ENCODE measurements around the gene NCAPD2. TPM values are rescaled to one million over a fixed set of nuclear protein-coding genes. Genes with fewer than 3 reads are reported as not detected.

The NCAPD2 gene, protein sequence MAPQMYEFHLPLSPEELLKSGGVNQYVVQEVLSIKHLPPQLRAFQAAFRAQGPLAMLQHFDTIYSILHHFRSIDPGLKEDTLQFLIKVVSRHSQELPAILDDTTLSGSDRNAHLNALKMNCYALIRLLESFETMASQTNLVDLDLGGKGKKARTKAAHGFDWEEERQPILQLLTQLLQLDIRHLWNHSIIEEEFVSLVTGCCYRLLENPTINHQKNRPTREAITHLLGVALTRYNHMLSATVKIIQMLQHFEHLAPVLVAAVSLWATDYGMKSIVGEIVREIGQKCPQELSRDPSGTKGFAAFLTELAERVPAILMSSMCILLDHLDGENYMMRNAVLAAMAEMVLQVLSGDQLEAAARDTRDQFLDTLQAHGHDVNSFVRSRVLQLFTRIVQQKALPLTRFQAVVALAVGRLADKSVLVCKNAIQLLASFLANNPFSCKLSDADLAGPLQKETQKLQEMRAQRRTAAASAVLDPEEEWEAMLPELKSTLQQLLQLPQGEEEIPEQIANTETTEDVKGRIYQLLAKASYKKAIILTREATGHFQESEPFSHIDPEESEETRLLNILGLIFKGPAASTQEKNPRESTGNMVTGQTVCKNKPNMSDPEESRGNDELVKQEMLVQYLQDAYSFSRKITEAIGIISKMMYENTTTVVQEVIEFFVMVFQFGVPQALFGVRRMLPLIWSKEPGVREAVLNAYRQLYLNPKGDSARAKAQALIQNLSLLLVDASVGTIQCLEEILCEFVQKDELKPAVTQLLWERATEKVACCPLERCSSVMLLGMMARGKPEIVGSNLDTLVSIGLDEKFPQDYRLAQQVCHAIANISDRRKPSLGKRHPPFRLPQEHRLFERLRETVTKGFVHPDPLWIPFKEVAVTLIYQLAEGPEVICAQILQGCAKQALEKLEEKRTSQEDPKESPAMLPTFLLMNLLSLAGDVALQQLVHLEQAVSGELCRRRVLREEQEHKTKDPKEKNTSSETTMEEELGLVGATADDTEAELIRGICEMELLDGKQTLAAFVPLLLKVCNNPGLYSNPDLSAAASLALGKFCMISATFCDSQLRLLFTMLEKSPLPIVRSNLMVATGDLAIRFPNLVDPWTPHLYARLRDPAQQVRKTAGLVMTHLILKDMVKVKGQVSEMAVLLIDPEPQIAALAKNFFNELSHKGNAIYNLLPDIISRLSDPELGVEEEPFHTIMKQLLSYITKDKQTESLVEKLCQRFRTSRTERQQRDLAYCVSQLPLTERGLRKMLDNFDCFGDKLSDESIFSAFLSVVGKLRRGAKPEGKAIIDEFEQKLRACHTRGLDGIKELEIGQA (N-terminal part only)
- polyA plus RNA-seq (2012; ENCODE audit: insufficient read depth, insufficient read length), result 88.5 TPM

- peak within 1 kb of the TSS; percentile 91 for H3K4me3 ChIP-seq (ENCODE audit: low read length)
- peak; percentile 98 for DNase-seq (ENCODE audit: low read depth, low spot score)
Observed at GRCh38 chr12:6493497-6494257, at the start of gene NCAPD2. TSS of gene NCAPD2 (plus strand) at chr12:6494102. CDS start at chr12:6495099, 997 bp downstream.

- H3K4me3 ChIP-seq (ENCODE audit: low read length), result peak within 1 kb of the TSS; percentile 28
- DNase-seq (ENCODE audit: low read depth, low spot score), result peak; percentile 82
Observed at GRCh38 chr12:6444704-6445688, 48.9 kb upstream of the NCAPD2 start, which contains the start of gene CD27. TSS of gene CD27 (plus strand) at chr12:6444955. CDS start at chr12:6445096, 141 bp downstream.

GRCh38 chr12:6450091-6450868 lies 43.6 kb upstream of the NCAPD2 start:
- H3K4me3 ChIP-seq (ENCODE audit: low read length), result peak overlapping the region; percentile 93
- no peak for DNase-seq (ENCODE audit: low read depth, low spot score)

DNA sequence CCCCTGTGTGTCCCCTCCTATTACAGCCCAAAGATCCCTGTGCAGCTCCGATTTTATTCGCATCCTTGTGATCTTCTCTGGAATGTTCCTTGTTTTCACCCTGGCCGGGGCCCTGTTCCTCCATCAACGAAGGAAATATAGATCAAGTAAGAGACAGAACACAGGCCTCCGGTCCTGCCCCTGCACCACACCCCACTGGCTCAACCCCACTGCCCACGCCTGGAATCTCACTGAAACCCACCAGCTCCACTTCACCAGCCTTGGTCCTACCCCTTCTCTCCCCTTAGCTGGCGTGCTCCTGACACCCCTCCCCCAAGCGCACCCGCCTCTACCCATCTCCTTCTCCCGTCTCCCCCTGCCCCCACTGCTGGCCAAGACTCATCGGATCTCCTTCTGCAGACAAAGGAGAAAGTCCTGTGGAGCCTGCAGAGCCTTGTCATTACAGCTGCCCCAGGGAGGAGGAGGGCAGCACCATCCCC lies 43.0 kb upstream of the NCAPD2 start:
- peak overlapping the region; percentile 93 for H3K4me3 ChIP-seq (ENCODE audit: low read length)

DNA sequence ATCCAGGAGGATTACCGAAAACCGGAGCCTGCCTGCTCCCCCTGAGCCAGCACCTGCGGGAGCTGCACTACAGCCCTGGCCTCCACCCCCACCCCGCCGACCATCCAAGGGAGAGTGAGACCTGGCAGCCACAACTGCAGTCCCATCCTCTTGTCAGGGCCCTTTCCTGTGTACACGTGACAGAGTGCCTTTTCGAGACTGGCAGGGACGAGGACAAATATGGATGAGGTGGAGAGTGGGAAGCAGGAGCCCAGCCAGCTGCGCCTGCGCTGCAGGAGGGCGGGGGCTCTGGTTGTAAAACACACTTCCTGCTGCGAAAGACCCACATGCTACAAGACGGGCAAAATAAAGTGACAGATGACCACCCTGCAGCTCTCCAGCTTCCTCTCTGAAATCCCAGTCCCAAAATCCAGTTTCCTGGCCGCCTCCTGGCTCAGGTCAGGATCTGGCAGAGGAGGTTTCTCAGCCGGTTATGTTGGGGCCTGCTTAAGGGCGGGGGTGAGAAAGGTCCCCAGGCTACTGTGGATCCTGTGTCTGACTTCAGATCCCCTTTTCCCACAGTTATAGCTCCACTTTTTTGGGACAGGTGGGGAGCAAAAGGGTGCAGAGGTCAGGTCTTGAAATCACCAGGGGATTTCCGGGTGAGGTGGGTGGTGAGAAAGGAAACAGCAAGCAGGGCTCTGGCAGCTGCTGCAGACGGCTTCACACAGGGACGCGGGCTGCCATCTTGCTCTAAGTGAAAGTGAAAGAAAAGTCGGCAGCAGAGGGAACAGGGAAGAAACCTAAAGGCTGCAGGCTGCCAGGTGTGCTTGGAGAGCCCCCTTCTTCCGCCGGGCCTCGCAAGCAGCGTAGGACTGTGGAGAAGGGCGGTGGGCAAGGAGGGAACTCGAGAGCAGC lies 42.3 kb upstream of the NCAPD2 start, which contains the start of gene TAPBPL:
Gene TAPBPL, plus strand, starts transcription at position 695 of the 897 bp plus-strand sequence. CDS start 207 bp downstream, outside the sequence.
- DNase-seq (ENCODE audit: low read depth, low spot score), result peak; percentile 83
- peak within 1 kb of the TSS; percentile 93 for H3K4me3 ChIP-seq (ENCODE audit: low read length)

More for the DNA sequence above, 43.0 kb upstream of the NCAPD2 start:
- no peak for DNase-seq (ENCODE audit: low read depth, low spot score)

DNA sequence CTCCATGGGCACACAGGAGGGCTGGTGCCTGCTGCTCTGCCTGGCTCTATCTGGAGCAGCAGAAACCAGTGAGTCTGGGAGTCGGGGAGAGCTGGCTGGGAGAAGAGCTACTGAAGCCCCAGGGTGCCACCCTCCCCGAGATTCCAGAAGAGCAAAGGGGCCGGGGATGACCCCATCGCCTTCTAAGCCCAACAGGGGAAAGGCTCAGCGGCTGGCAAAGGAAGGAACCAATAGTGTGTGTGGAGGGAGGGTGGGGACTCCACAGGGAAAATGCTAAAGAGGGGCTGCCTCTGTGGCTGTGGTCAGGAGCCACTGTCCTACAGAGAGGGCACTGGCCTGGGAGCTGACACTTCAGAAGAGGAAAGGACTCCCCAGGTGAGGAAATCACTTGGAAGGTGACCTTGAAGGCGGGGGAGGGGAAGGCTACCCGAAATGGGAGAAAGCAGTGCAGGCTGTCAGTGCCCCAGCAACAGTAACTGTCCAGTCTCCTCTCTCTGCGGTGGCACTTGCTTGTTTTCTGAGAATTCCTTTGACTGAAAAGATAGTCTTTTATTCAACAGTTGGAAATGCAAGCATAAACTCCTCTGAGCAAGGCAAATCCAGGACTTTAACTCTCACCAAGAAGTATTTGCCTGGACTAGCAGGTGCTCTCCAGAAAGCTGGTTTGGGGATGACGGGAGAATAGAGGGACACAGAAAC lies 41.5 kb upstream of the NCAPD2 start:
- H3K4me3 ChIP-seq (ENCODE audit: low read length), result peak overlapping the region; percentile 93
- DNase-seq (ENCODE audit: low read depth, low spot score), result no peak

GRCh38 chr12:6452944-6453630 lies 40.8 kb upstream of the NCAPD2 start:
- no peak for DNase-seq (ENCODE audit: low read depth, low spot score)
- H3K4me3 ChIP-seq (ENCODE audit: low read length), result peak overlapping the region; percentile 93

- H3K4me3 ChIP-seq (ENCODE audit: low read length), result no peak overlapping the region
- no peak for DNase-seq (ENCODE audit: low read depth, low spot score)
Observed at GRCh38 chr12:6457220-6457945, 36.5 kb upstream of the NCAPD2 start.

DNA sequence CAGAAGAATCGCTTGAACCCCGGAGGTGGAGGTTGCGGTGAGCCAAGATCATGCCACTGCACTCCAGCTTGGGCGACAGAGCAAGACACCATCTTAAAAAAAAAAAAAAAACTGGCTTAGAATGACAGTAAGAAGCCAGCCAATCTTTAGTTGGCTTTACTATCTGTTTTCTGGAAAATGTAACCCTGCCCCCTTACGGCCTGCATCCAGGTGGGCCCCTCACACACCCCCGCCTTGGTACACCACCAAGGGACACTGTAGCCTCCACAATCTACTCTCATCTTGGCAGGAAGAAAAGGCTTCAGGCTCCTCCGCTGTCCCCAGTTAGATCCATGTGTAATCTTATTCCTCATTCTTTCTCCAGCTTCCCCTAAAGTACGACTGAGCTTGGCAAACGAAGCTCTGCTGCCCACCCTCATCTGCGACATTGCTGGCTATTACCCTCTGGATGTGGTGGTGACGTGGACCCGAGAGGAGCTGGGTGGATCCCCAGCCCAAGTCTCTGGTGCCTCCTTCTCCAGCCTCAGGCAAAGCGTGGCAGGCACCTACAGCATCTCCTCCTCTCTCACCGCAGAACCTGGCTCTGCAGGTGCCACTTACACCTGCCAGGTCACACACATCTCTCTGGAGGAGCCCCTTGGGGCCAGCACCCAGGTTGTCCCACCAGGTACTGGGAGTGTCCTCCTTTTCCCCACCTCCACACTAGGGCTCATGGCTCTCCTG lies 35.5 kb upstream of the NCAPD2 start:
- no peak for DNase-seq (ENCODE audit: low read depth, low spot score)
- no peak overlapping the region for H3K4me3 ChIP-seq (ENCODE audit: low read length)

DNA sequence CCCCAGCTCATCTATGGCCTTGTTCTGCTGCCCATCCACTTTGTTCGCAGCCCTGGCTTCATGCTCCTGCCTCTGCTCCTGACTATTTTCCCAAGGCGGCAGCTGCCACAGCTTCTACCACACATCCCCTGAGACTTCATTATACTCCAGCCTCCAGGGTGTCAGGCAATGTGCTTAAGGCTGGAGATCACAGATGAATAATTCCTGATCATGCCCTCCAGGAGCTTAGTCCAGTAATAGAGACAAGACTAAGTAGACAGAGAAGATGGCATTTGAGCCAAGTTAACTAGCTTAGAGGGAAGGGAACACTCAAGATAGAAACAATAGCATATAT lies 34.9 kb upstream of the NCAPD2 start:
- H3K4me3 ChIP-seq (ENCODE audit: low read length), result no peak overlapping the region
- DNase-seq (ENCODE audit: low read depth, low spot score), result no peak

- peak overlapping the region; percentile 44 for H3K4me3 ChIP-seq (ENCODE audit: low read length)
- DNase-seq (ENCODE audit: low read depth, low spot score), result no peak
Observed at GRCh38 chr12:6460751-6461371, 33.0 kb upstream of the NCAPD2 start.

DNA sequence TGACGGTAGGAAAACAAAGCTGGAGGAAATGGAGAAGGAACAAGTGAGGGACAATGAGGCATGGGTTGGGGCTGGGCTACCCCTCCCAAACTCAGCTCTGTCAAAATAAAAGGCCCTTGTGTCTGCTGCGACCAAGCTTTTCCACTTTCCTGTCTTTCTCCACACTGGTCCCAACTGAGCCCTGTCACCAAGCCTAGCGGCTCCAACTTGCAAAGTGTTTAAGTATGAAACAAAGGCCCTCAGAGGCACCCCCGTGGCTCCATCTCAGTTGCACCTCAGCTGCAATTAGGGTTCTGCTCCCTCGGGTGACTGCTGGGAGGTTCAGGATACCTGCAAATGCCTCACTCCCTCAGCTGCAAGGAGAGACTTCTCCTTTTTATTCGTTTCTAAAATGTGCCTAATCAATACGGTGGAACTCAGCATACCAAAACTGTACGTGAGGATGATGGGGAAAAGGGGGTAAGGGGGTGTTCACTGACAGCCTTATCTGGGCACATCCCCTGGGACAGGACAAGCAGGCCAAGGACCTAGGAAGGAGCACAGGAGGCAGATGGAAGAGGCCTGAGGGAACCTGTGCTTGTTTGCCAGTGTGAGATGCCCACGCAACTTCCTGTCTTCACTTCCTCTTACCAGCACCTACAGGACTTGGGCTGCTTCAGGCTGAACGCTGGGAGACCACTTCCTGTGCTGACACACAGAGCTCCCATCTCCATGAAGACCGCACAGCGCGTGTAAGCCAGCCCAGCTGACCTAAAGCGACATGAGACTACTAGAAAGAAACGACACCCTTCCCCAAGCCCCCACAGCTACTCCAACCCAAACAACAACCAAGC lies 32.3 kb upstream of the NCAPD2 start:
- peak overlapping the region; percentile 44 for H3K4me3 ChIP-seq (ENCODE audit: low read length)
- peak; percentile 98 for DNase-seq (ENCODE audit: low read depth, low spot score)

All from Jurkat, Clone E6-1 (cell line).